ENCODE measurements around the gene H3-3A.

Gene H3-3A

DNA sequence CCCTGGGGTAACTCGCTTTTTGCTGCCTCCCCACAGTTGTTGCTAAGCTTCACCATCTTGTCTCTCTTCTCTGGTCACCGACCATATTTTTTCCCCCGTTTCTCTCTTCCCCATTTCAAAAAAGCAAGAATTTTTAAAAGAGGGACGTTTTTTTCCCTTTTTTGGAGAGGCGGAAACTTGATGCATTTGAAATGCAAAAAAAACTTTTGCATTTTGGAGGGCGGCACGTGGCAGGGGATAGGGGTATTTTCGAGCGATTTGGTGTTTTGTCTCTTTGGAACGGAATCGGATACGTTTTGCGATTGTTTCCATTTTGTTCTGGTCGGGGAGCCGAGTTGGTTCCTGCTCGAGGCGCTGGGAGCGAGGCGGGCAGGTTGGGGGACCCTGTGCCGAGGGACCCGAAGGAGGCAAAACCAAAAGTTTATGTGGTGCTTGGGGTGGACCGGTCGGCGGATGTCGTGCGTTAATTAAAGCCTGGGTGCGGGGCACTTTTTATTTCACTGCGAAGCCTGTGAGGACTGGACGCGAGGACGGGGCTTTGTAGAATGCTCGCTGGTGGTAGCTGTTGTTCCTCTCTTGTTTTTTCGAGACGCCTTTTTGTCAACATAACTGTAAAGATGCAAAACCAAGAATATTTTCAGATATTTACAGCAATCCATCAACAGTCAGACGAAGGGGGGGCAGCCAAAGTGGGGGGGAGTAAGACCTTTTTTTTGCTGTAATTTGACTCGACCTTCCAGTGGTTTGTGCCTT lies 884 bp downstream of the H3-3A start:
- DNase-seq (ENCODE audit: insufficient read length, low spot score) (no peak), FAIRE-seq (peak; percentile 20)
- TF ChIP-seq TAF1 (IDR thresholded peaks at IDR 0.05; ENCODE audit: low read depth, low read length) (no peak), POLR2A (IDR thresholded peaks at IDR 0.05; ENCODE audit: low read depth, low read length) (no peak), SPI1 (IDR thresholded peaks at IDR 0.05; ENCODE audit: low read depth, low read length) (peak; percentile 60), POU2F2 (IDR thresholded peaks at IDR 0.05; ENCODE audit: low read depth, low read length) (peak; percentile 51; the same call in 1 of the 2 replicates), POLR2AphosphoS5 (IDR thresholded peaks at IDR 0.05; ENCODE audit: low read depth, low read length) (0 out of 2 replicates have a peak, but pooled peaks have one; percentile 57), PAX5 (IDR thresholded peaks at IDR 0.05; ENCODE audit: insufficient read depth, low read length, severe bottlenecking) (no peak)

DNA sequence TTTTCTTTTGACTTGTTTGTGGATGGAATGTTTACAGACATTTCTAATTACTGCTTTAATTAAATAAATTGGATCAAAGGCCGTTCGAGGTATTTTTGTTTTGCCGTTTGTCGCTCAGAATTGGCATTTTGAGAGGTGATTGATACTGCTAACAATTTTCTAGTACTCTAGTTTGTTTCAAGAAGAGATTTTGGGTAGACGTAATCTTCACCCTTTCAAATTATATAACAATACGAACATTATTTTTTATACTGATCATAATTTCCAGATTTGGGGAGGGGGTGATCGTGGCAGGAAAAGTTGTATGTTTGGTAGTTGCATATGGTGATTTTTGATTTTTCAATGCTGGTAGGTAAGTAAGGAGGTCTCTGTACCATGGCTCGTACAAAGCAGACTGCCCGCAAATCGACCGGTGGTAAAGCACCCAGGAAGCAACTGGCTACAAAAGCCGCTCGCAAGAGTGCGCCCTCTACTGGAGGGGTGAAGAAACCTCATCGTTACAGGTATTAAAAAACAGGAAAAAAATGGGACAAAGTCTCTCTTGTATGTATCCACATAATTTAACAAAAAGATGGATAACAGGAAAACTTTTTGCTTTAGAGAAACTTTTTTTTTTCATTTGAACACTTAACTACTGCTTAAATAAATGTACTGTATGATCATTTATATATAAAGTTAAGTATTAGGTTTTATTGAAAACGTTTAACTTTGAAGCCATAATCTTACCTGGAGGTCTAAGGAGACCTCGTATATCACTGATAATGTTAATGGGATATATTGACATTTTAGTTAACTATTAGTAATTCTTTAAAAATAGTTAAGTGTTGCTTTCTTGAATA lies 1.7 kb downstream of the H3-3A start:
- TF ChIP-seq PAX5 (IDR thresholded peaks at IDR 0.05; ENCODE audit: insufficient read depth, low read length, severe bottlenecking) (no peak), SPI1 (IDR thresholded peaks at IDR 0.05; ENCODE audit: low read depth, low read length) (no peak), POU2F2 (IDR thresholded peaks at IDR 0.05; ENCODE audit: low read depth, low read length) (no peak), TAF1 (IDR thresholded peaks at IDR 0.05; ENCODE audit: low read depth, low read length) (no peak), POLR2A (IDR thresholded peaks at IDR 0.05; ENCODE audit: low read depth, low read length) (no peak)
- no peak for DNase-seq (ENCODE audit: insufficient read length, low spot score)
- FAIRE-seq: no peak

DNA sequence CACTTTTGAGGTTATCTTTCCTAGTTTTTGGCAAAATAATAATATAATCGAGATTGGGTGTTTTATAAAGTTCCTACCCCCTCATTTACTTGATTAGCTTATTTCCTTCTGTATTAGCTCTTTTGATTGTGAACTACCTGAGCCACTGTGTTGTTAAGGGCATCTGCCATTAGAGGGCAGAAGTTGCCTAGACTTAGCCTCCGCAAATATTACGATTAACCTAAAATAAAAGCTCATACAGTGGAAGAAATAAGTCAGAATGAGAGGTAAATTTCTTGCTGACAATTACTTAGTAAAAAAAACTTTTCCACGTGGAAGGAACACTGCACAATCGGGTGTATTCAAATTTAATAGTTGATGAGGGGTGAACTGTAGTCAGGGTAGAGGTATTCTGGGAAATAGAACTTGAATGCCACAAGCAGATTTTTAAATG lies 2.3 kb downstream of the H3-3A start:
- no peak for DNase-seq (ENCODE audit: insufficient read length, low spot score)
- TF ChIP-seq SPI1 (IDR thresholded peaks at IDR 0.05; ENCODE audit: low read depth, low read length): no peak
- no peak for TF ChIP-seq POLR2A (IDR thresholded peaks at IDR 0.05; ENCODE audit: low read depth, low read length)
- TF ChIP-seq TAF1 (IDR thresholded peaks at IDR 0.05; ENCODE audit: low read depth, low read length): no peak
- no peak for TF ChIP-seq PAX5 (IDR thresholded peaks at IDR 0.05; ENCODE audit: insufficient read depth, low read length, severe bottlenecking)
- no peak for TF ChIP-seq POU2F2 (IDR thresholded peaks at IDR 0.05; ENCODE audit: low read depth, low read length)
- TF ChIP-seq POLR2AphosphoS5 (IDR thresholded peaks at IDR 0.05; ENCODE audit: low read depth, low read length): no peak
- FAIRE-seq: peak; percentile 72

DNA sequence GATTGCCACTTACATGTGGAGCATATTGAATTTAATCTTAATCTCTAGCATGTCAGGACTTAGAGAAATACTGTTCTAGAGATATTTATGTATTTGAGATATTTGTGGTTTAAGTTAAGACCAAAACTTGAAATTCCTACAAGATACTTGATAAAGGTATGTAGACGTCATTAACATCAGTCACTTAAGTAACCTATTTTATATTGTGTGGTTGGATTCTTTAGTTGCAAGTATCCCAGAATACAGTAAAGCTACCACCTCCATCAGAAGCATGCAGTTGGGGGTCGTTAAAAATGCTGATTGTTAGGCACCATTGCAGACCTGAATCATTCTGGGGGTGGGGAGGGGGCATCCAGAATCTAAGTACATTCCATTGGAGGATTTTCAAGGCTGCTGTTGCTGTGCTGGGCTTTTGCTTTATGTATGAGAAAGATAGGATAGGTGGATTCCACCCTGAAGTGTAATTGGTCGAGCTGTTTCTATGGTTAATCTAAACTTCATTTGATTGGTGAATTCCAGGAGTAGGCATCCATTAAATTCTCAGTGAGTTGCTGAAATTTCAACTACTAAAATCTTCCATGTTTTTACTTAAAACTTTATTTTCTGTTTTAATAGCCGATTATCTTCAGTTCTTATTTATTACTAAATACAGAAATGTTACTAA lies 4.0 kb downstream of the H3-3A start:
- no peak for DNase-seq (ENCODE audit: insufficient read length, low spot score)
- FAIRE-seq: no peak
- TF ChIP-seq PAX5 (IDR thresholded peaks at IDR 0.05; ENCODE audit: insufficient read depth, low read length, severe bottlenecking): no peak
- no peak for TF ChIP-seq POLR2A (IDR thresholded peaks at IDR 0.05; ENCODE audit: low read depth, low read length)
- TF ChIP-seq POU2F2 (IDR thresholded peaks at IDR 0.05; ENCODE audit: low read depth, low read length): no peak
- TF ChIP-seq POLR2AphosphoS5 (IDR thresholded peaks at IDR 0.05; ENCODE audit: low read depth, low read length): no peak
- no peak for TF ChIP-seq TAF1 (IDR thresholded peaks at IDR 0.05; ENCODE audit: low read depth, low read length)
- TF ChIP-seq SPI1 (IDR thresholded peaks at IDR 0.05; ENCODE audit: low read depth, low read length): no peak

DNA sequence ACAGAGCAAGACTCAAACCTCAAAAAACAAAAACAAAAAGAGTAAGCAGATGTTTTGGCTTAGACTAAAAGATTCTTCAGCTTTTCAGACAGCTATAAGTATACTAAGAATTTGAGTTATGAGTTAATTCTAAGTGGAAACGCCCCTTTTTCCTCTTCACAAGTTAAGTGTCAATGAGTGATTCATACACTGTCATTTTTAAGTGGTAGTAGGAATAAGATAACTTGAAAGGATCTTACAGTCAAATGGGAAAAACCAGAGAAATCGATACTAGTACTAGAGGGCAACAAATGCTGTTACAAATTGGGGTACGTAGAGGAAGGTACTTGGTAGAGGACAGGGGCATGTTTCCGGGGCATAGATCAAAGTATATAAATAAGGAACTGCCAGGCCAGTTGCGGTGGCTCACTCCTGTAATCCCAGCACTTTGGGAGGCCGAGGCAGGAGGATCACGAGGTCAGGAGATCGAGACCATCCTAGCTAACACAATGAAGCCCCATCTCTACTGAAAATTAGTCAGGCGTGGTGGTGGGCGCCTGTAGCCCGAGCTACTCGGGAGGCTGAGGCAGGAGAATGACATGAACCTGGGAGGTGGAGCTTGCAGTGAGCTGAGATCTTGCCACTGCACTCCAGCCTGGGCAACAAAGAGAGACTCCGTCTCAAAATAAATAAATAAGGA lies 7.4 kb downstream of the H3-3A start:
- no peak for TF ChIP-seq PAX5 (IDR thresholded peaks at IDR 0.05; ENCODE audit: insufficient read depth, low read length, severe bottlenecking)
- no peak for TF ChIP-seq POU2F2 (IDR thresholded peaks at IDR 0.05; ENCODE audit: low read depth, low read length)
- TF ChIP-seq TAF1 (IDR thresholded peaks at IDR 0.05; ENCODE audit: low read depth, low read length): no peak
- no peak for TF ChIP-seq POLR2A (IDR thresholded peaks at IDR 0.05; ENCODE audit: low read depth, low read length)
- no peak for TF ChIP-seq SPI1 (IDR thresholded peaks at IDR 0.05; ENCODE audit: low read depth, low read length)
- no peak for TF ChIP-seq POLR2AphosphoS5 (IDR thresholded peaks at IDR 0.05; ENCODE audit: low read depth, low read length)
- FAIRE-seq (no peak), DNase-seq (ENCODE audit: insufficient read length, low spot score) (no peak)

DNA sequence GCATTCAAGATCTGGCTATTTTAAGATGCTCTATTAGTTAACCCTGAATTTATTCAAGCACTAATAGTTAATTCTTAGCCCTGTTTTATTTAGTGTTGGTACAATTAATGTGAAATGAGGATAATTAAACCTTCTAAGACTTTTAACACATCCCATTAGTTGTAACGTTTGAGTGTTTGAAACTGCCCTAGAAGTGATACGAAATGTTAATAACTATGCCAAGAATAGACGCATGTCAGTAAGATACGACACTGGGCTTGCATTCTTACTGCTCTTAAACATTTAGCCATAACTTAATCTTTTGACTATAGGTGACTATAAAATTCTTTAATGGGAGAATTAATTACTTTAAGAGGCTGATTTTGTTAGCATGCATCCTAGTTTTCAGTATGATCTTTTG lies 9.8 kb downstream of the H3-3A start:
- TF ChIP-seq POLR2A (IDR thresholded peaks at IDR 0.05; ENCODE audit: low read depth, low read length) (0 out of 2 replicates have a peak, but pooled peaks have one; percentile 30), TAF1 (IDR thresholded peaks at IDR 0.05; ENCODE audit: low read depth, low read length) (no peak)
- FAIRE-seq: no peak
- DNase-seq (ENCODE audit: insufficient read length, low spot score): no peak

DNA sequence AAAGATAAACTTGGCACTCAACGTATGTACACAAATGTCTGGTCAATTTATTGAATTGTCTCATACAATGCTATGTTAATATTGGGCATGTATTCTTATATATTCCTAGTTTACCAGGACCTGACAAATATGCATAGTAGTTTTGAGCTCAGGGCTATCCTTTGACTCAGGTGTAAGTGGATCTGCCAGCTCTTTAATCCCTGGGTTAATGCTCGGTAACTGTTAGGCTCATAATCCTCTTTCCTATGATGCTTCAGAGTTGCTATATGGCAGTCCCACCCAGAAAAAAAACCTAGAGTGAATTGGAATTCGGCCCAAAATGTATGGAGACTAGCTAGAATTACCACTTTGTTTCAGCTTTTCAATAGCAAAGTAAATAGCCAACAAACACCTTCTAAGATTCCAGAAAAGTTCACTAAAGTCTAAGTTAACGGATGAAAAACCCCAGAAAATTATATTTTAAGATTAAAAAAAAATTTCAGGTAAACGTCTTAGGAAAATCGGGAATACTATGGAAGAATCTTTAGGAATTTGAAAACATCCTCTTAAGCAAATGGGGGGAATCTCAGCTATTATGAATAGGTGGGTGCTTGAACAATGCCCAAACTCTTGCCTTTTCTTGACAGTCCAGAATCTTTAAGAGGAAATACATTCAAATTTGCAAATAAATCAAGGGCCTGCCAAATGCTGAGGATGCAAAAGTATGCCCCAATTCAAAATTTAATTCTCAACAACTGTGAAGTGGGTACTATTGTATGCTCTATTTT lies 10.9 kb downstream of the H3-3A start:
- FAIRE-seq (no peak), DNase-seq (ENCODE audit: insufficient read length, low spot score) (no peak)
- TF ChIP-seq SPI1 (IDR thresholded peaks at IDR 0.05; ENCODE audit: low read depth, low read length) (no peak), POLR2AphosphoS5 (IDR thresholded peaks at IDR 0.05; ENCODE audit: low read depth, low read length) (no peak), POLR2A (IDR thresholded peaks at IDR 0.05; ENCODE audit: low read depth, low read length) (no peak), TAF1 (IDR thresholded peaks at IDR 0.05; ENCODE audit: low read depth, low read length) (no peak), PAX5 (IDR thresholded peaks at IDR 0.05; ENCODE audit: insufficient read depth, low read length, severe bottlenecking) (no peak), POU2F2 (IDR thresholded peaks at IDR 0.05; ENCODE audit: low read depth, low read length) (no peak)

DNA sequence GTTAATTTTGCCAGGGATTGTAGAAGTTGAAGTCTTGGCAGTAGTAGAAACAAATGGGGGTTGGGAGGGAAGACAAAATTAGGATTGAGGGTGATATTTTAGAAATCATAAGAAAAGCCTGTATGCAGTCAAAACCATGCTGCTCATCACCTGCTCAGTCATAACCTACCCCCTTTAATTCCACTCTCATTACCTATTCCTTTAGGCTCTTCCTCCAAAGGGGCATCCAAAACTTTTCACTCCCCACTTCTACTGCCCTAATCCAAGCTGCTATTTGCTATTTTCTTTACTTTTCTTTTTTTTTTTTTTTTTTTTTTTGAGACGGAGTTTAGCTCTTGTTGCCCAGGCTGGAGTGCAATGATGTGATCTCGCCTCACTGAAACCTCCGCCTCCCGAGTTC lies 11.5 kb downstream of the H3-3A start:
- TF ChIP-seq SPI1 (IDR thresholded peaks at IDR 0.05; ENCODE audit: low read depth, low read length) (no peak), PAX5 (IDR thresholded peaks at IDR 0.05; ENCODE audit: insufficient read depth, low read length, severe bottlenecking) (no peak), TAF1 (IDR thresholded peaks at IDR 0.05; ENCODE audit: low read depth, low read length) (no peak), POLR2AphosphoS5 (IDR thresholded peaks at IDR 0.05; ENCODE audit: low read depth, low read length) (no peak)
- FAIRE-seq: no peak
- DNase-seq (ENCODE audit: insufficient read length, low spot score): no peak
